K562 (cell line): ENCODE measurements around the gene SPATA2L. TPM values are rescaled to one million over a fixed set of nuclear protein-coding genes. Genes with fewer than 3 reads are reported as not detected.

Source experiments
- BACH1 ChIP-seq: fragments of 200-800 bp; sonication (Bioruptor generic); IDR thresholded peaks from 2 replicates; pipeline ENCODE4 v1.6.1; 2016; ENCODE audit warnings: missing genetic modification characterization, missing compliant biosample characterization
- ETS2 ChIP-seq: IDR thresholded peaks from 2 replicates; pipeline ENCODE4 v1.6.1; 2016; ENCODE audit warnings: borderline replicate concordance, missing genetic modification characterization, mild to moderate bottlenecking, moderate library complexity, missing compliant biosample characterization; ENCODE audit not compliant: poor library complexity, severe bottlenecking
- NCOR1 ChIP-seq: fragments of 450-650 bp; IDR thresholded peaks from 2 replicates; pipeline ENCODE4 v1.6.1; 2016; ENCODE audit warnings: mild to moderate bottlenecking, moderate library complexity
- ZNF184 ChIP-seq: sonication (generic); formaldehyde crosslinking; IDR thresholded peaks from 2 replicates; pipeline ENCODE4 v1.5.0; 2020; ENCODE audit warnings: missing genetic modification reagents
- polyA plus RNA-seq, 8 experiments: library from polyadenylated mRNA; depleted of rRNA in 4 of 8; stranded (reverse) in 5 of 8; unstranded in 3 of 8; fragments of >200 nt; fragmentation: Nextera tagmentation in 2 of 8; fragmentation: Illumina TruSeq in 1 of 8; extraction: Ambion mirVana in 2 of 8; extraction: Trizol in 1 of 8; gene quantifications; 2 replicates each; pipeline versions ENCODE4 v1.2.1 to v1.2.3, GENCODE V29; 2011 to 2014; ENCODE audit warnings: inconsistent platforms in 1 of 8, missing spikeins in 1 of 8
- total RNA-seq, 7 experiments: library from RNA; depleted of rRNA in 6 of 7; stranded (reverse); fragments of >200 nt in 6 of 7; fragmentation: Illumina TruSeq in 2 of 7; extraction: Trizol in 2 of 7; gene quantifications; 2 replicates each; pipeline versions ENCODE4 v1.2.1 to v1.2.3, GENCODE V29; 2011 to 2021; ENCODE audit warnings: low replicate concordance in 1 of 7
- TF ChIP-seq, protein P1 (sequence below): fragments of 450-650 bp; IDR thresholded peaks from 2 replicates; pipeline ENCODE4 v1.6.1; 2018; ENCODE audit not compliant: partially characterized antibody
- TF ChIP-seq, protein P2 (sequence below): fragments of 200-800 bp; sonication (Bioruptor generic); IDR thresholded peaks from 2 replicates; pipeline ENCODE4 v1.6.1; 2017; ENCODE audit warnings: missing genetic modification characterization, missing compliant biosample characterization
- TF ChIP-seq, protein P3 (sequence below): fragments of 200-600 bp; sonication (generic); IDR thresholded peaks from one replicate; pipeline ENCODE4 v1.6.1; 2012; ENCODE audit warnings: mild to moderate bottlenecking, low read depth, low read length, inconsistent platforms
- TF ChIP-seq, protein P4 (sequence below): fragments of 450-650 bp; IDR thresholded peaks from one replicate; pipeline ENCODE4 v1.6.1; 2018; ENCODE audit warnings: mild to moderate bottlenecking, moderate library complexity; ENCODE audit not compliant: partially characterized antibody

The SPATA2L gene
- total and polyA plus RNA-seq, 9 of the 15 experiments (the other 6 are each of a cell fraction or from before 2014, with no cell fraction given): 0.13 to 19.2 (median 4.8) TPM; not detected in 1

DNA sequence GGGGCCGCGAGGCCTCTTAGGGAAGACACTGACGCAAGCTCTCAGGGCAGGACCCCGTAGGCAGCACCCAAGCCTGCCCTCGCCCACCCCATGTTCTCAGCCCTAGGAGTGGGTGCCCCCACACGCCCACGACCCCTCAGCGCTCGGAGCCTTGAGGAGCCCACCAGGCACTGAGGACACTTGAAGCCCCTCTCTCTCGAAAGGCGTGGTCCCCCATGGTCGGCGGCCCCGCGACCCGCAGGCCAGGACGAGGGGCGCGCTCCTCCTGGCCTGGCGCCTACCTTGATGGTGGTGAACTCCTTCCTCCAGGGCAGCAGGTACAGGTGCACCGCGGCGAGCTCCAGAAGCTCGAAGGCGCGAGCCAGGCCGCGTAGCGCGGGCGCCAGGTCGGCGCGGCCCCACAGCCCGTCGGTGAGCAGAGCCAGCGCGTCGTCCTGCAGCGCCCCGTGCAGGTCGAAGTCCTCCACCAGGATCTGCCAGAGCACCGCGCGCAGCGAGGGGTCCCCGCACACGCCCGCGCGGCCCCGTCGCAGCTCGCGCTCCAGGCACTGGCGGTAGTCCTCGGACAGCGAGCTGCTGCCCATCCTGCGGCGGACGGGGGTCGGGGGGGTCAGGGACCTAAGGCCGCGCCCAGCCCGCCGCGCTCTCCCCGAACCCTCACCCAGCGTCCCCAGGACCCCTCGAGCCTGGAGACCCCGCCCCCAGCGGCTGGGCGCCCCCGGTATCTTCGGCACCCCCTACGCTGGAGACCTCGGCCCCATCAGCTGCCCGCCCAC lies 668 bp downstream of the SPATA2L start (continued):
- TF ChIP-seq, protein P1, sequence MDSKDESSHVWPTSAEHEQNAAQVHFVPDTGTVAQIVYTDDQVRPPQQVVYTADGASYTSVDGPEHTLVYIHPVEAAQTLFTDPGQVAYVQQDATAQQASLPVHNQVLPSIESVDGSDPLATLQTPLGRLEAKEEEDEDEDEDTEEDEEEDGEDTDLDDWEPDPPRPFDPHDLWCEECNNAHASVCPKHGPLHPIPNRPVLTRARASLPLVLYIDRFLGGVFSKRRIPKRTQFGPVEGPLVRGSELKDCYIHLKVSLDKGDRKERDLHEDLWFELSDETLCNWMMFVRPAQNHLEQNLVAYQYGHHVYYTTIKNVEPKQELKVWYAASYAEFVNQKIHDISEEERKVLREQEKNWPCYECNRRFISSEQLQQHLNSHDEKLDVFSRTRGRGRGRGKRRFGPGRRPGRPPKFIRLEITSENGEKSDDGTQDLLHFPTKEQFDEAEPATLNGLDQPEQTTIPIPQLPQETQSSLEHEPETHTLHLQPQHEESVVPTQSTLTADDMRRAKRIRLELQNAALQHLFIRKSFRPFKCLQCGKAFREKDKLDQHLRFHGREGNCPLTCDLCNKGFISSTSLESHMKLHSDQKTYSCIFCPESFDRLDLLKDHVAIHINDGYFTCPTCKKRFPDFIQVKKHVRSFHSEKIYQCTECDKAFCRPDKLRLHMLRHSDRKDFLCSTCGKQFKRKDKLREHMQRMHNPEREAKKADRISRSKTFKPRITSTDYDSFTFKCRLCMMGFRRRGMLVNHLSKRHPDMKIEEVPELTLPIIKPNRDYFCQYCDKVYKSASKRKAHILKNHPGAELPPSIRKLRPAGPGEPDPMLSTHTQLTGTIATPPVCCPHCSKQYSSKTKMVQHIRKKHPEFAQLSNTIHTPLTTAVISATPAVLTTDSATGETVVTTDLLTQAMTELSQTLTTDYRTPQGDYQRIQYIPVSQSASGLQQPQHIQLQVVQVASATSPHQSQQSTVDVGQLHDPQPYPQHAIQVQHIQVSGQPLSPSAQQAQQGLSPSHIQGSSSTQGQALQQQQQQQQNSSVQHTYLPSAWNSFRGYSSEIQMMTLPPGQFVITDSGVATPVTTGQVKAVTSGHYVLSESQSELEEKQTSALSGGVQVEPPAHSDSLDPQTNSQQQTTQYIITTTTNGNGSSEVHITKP: no peak
- TF ChIP-seq, protein P2, sequence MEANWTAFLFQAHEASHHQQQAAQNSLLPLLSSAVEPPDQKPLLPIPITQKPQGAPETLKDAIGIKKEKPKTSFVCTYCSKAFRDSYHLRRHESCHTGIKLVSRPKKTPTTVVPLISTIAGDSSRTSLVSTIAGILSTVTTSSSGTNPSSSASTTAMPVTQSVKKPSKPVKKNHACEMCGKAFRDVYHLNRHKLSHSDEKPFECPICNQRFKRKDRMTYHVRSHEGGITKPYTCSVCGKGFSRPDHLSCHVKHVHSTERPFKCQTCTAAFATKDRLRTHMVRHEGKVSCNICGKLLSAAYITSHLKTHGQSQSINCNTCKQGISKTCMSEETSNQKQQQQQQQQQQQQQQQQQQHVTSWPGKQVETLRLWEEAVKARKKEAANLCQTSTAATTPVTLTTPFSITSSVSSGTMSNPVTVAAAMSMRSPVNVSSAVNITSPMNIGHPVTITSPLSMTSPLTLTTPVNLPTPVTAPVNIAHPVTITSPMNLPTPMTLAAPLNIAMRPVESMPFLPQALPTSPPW: no peak
- no peak for TF ChIP-seq BACH1
- no peak for TF ChIP-seq ZNF184 (CRISPR knock-in tag)
- no peak for TF ChIP-seq ETS2
- TF ChIP-seq, protein P3, sequence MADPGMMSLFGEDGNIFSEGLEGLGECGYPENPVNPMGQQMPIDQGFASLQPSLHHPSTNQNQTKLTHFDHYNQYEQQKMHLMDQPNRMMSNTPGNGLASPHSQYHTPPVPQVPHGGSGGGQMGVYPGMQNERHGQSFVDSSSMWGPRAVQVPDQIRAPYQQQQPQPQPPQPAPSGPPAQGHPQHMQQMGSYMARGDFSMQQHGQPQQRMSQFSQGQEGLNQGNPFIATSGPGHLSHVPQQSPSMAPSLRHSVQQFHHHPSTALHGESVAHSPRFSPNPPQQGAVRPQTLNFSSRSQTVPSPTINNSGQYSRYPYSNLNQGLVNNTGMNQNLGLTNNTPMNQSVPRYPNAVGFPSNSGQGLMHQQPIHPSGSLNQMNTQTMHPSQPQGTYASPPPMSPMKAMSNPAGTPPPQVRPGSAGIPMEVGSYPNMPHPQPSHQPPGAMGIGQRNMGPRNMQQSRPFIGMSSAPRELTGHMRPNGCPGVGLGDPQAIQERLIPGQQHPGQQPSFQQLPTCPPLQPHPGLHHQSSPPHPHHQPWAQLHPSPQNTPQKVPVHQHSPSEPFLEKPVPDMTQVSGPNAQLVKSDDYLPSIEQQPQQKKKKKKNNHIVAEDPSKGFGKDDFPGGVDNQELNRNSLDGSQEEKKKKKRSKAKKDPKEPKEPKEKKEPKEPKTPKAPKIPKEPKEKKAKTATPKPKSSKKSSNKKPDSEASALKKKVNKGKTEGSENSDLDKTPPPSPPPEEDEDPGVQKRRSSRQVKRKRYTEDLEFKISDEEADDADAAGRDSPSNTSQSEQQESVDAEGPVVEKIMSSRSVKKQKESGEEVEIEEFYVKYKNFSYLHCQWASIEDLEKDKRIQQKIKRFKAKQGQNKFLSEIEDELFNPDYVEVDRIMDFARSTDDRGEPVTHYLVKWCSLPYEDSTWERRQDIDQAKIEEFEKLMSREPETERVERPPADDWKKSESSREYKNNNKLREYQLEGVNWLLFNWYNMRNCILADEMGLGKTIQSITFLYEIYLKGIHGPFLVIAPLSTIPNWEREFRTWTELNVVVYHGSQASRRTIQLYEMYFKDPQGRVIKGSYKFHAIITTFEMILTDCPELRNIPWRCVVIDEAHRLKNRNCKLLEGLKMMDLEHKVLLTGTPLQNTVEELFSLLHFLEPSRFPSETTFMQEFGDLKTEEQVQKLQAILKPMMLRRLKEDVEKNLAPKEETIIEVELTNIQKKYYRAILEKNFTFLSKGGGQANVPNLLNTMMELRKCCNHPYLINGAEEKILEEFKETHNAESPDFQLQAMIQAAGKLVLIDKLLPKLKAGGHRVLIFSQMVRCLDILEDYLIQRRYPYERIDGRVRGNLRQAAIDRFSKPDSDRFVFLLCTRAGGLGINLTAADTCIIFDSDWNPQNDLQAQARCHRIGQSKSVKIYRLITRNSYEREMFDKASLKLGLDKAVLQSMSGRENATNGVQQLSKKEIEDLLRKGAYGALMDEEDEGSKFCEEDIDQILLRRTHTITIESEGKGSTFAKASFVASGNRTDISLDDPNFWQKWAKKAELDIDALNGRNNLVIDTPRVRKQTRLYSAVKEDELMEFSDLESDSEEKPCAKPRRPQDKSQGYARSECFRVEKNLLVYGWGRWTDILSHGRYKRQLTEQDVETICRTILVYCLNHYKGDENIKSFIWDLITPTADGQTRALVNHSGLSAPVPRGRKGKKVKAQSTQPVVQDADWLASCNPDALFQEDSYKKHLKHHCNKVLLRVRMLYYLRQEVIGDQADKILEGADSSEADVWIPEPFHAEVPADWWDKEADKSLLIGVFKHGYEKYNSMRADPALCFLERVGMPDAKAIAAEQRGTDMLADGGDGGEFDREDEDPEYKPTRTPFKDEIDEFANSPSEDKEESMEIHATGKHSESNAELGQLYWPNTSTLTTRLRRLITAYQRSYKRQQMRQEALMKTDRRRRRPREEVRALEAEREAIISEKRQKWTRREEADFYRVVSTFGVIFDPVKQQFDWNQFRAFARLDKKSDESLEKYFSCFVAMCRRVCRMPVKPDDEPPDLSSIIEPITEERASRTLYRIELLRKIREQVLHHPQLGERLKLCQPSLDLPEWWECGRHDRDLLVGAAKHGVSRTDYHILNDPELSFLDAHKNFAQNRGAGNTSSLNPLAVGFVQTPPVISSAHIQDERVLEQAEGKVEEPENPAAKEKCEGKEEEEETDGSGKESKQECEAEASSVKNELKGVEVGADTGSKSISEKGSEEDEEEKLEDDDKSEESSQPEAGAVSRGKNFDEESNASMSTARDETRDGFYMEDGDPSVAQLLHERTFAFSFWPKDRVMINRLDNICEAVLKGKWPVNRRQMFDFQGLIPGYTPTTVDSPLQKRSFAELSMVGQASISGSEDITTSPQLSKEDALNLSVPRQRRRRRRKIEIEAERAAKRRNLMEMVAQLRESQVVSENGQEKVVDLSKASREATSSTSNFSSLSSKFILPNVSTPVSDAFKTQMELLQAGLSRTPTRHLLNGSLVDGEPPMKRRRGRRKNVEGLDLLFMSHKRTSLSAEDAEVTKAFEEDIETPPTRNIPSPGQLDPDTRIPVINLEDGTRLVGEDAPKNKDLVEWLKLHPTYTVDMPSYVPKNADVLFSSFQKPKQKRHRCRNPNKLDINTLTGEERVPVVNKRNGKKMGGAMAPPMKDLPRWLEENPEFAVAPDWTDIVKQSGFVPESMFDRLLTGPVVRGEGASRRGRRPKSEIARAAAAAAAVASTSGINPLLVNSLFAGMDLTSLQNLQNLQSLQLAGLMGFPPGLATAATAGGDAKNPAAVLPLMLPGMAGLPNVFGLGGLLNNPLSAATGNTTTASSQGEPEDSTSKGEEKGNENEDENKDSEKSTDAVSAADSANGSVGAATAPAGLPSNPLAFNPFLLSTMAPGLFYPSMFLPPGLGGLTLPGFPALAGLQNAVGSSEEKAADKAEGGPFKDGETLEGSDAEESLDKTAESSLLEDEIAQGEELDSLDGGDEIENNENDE: no peak
- TF ChIP-seq, protein P4, sequence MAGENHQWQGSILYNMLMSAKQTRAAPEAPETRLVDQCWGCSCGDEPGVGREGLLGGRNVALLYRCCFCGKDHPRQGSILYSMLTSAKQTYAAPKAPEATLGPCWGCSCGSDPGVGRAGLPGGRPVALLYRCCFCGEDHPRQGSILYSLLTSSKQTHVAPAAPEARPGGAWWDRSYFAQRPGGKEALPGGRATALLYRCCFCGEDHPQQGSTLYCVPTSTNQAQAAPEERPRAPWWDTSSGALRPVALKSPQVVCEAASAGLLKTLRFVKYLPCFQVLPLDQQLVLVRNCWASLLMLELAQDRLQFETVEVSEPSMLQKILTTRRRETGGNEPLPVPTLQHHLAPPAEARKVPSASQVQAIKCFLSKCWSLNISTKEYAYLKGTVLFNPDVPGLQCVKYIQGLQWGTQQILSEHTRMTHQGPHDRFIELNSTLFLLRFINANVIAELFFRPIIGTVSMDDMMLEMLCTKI: no peak
- TF ChIP-seq NCOR1: no peak
